Measurements from ENCODE around the gene SMCO4.

DNA sequence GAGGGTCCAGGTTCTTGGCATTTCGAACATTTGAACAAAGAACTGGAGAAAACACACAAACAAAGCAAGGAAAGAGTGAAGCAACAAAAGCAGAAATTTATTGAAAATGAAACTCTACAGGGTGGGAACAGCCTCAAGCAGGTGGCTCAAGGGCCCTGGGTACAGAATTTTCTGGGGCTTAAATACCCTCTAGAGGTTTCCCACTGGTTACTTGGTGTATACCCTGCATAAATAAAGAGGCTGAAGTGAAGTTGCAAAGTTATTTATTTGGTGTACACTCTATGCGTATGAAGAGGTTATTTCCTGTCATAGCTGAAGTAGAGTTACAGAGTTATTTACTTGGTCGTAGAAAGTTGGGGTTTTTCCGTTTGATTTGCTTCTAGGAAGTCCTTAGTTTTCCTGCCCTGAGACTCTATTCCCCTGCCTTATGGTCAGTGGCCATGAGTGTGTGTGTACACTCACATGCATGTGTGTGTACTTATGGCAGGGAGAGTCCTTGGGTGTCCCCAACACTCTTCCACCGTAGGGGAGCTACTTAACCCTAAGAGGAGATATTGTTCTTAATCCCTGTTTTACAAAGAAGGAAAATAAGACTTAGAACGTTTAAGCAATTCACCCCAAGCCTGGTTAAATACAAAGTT is 5.6 kb upstream of the SMCO4 start:
- TF ChIP-seq, protein P1, sequence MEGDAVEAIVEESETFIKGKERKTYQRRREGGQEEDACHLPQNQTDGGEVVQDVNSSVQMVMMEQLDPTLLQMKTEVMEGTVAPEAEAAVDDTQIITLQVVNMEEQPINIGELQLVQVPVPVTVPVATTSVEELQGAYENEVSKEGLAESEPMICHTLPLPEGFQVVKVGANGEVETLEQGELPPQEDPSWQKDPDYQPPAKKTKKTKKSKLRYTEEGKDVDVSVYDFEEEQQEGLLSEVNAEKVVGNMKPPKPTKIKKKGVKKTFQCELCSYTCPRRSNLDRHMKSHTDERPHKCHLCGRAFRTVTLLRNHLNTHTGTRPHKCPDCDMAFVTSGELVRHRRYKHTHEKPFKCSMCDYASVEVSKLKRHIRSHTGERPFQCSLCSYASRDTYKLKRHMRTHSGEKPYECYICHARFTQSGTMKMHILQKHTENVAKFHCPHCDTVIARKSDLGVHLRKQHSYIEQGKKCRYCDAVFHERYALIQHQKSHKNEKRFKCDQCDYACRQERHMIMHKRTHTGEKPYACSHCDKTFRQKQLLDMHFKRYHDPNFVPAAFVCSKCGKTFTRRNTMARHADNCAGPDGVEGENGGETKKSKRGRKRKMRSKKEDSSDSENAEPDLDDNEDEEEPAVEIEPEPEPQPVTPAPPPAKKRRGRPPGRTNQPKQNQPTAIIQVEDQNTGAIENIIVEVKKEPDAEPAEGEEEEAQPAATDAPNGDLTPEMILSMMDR (conservative IDR thresholded peaks at IDR 0.05; ENCODE audit: low read depth, low read length): no peak
- TF ChIP-seq EZH2 (IDR thresholded peaks at IDR 0.05; ENCODE audit: borderline replicate concordance, low read depth, low read length, poor library complexity, severe bottlenecking): no peak
